KMS-11 (cell line): ENCODE results near the gene HSP90AA1.
"Not testable (repeated sequence)": the region's sequence is repeated elsewhere in the genome, so short reads cannot be mapped to it uniquely, and the experiment has no call there.

Source experiments
- H2AFZ ChIP-seq: fragments of 200-600 bp; sonication (generic); 2 replicates; pipeline ENCODE4 v1.6.1; 2016; ENCODE audit warnings: antibody characterized with exemption, mixed run types, low read depth
- H3K27ac ChIP-seq: fragments of 200-600 bp; sonication (generic); 2 replicates; pipeline ENCODE4 v1.6.1; 2016; ENCODE audit warnings: mild to moderate bottlenecking, mixed run types
- H3K27me3 ChIP-seq: fragments of 200-600 bp; sonication (generic); 2 replicates; pipeline ENCODE4 v1.6.1; 2017; ENCODE audit warnings: mild to moderate bottlenecking, low read depth, mixed run types, moderate library complexity; ENCODE audit not compliant: insufficient read depth
- H3K36me3 ChIP-seq: fragments of 200-600 bp; sonication (generic); 2 replicates; pipeline ENCODE4 v1.6.1; 2017; ENCODE audit warnings: mild to moderate bottlenecking, mixed run types; ENCODE audit not compliant: insufficient read depth
- H3K4me1 ChIP-seq: fragments of 200-600 bp; sonication (generic); 2 replicates; pipeline ENCODE4 v1.6.1; 2016; ENCODE audit warnings: mild to moderate bottlenecking, low read depth, mixed run types; ENCODE audit not compliant: poor library complexity, severe bottlenecking
- H3K4me2 ChIP-seq: fragments of 200-600 bp; sonication (generic); 2 replicates; pipeline ENCODE4 v1.7.0; 2016; ENCODE audit warnings: mild to moderate bottlenecking, mixed run types
- H3K4me3 ChIP-seq: fragments of 200-600 bp; sonication (generic); IDR thresholded peaks from 2 replicates; pipeline ENCODE4 v1.6.1; 2017; ENCODE audit warnings: low read depth, low read length, mixed read lengths; ENCODE audit not compliant: insufficient read depth
- H3K79me2 ChIP-seq: fragments of 200-600 bp; sonication (generic); 2 replicates; pipeline ENCODE4 v1.6.1; 2016; ENCODE audit warnings: low read depth, mixed run types; ENCODE audit not compliant: insufficient read depth
- H3K9ac ChIP-seq: fragments of 200-600 bp; sonication (generic); 2 replicates; pipeline ENCODE4 v1.6.1; 2016; ENCODE audit warnings: mild to moderate bottlenecking, mixed run types
- H4K20me1 ChIP-seq: fragments of 200-600 bp; sonication (generic); 2 replicates; pipeline ENCODE4 v1.6.1; 2016; ENCODE audit warnings: mild to moderate bottlenecking, mixed run types; ENCODE audit not compliant: insufficient read depth
- CTCF ChIP-seq: fragments of 200-600 bp; sonication (generic); conservative IDR thresholded peaks from 2 replicates; pipeline ENCODE4 v1.6.1; 2017; ENCODE audit warnings: low read depth, mild to moderate bottlenecking, antibody characterized with exemption, low read length, moderate library complexity, mixed read lengths

HSP90AA1 gene

GRCh38 chr14:102086709-102086971, 204 bp downstream of the HSP90AA1 start:
- Histone ChIP-seq H3K4me3 (peak overlapping the region; percentile 24), H2AFZ (no peak overlapping the region), H3K4me1 (peaks cover 36% of the 10 kb centered on the region), H3K27me3 (no peaks in the 10 kb centered on the region), H3K4me2 (no peak overlapping the region), H3K36me3 (peaks cover 39% of the 10 kb centered on the region; the same call in 1 of the 2 replicates), H4K20me1 (peaks cover 37% of the 10 kb centered on the region), H3K27ac (peak overlapping the region; percentile 82), H3K9ac (peak overlapping the region; percentile 93), H3K79me2 (peaks cover 40% of the 10 kb centered on the region)
- no peak for TF ChIP-seq CTCF

- Histone ChIP-seq H3K36me3 (peaks cover 41% of the 10 kb centered on the region; the same call in 1 of the 2 replicates), H3K27me3 (no peaks in the 10 kb centered on the region), H3K9ac (peak overlapping the region; percentile 93), H3K27ac (peak overlapping the region; percentile 82), H3K79me2 (peaks cover 40% of the 10 kb centered on the region), H3K4me3 (peak overlapping the region; percentile 52), H3K4me1 (peaks cover 36% of the 10 kb centered on the region), H2AFZ (0 out of 2 replicates have a peak overlapping the region, but pooled peaks have one; percentile 22), H3K4me2 (peak overlapping the region; percentile 86), H4K20me1 (peaks cover 42% of the 10 kb centered on the region)
- no peak for TF ChIP-seq CTCF
These were observed 716 bp downstream of the HSP90AA1 start for GRCh38 chr14:102085948-102086708.

GRCh38 chr14:102085488-102085887, 1.4 kb downstream of the HSP90AA1 start:
- no peak for TF ChIP-seq CTCF
- peaks cover 36% of the 10 kb centered on the region for H3K4me1 ChIP-seq
- peak overlapping the region; percentile 82; the same call in 1 of the 2 replicates for H3K27ac ChIP-seq
- H3K4me2 ChIP-seq: peak overlapping the region; percentile 86
- peak overlapping the region; percentile 93; the same call in 1 of the 2 replicates for H3K9ac ChIP-seq
- peak overlapping the region; percentile 52 for H3K4me3 ChIP-seq
- H2AFZ ChIP-seq: no peak overlapping the region
- peaks cover 40% of the 10 kb centered on the region for H3K79me2 ChIP-seq
- peaks cover 45% of the 10 kb centered on the region; the same call in 1 of the 2 replicates for H3K36me3 ChIP-seq
- H3K27me3 ChIP-seq: no peaks in the 10 kb centered on the region
- H4K20me1 ChIP-seq: peaks cover 47% of the 10 kb centered on the region

- Histone ChIP-seq H3K79me2 (peaks cover 40% of the 10 kb centered on the region), H2AFZ (no peak overlapping the region), H3K4me3 (peak overlapping the region; percentile 52), H3K9ac (no peak overlapping the region), H3K27me3 (no peaks in the 10 kb centered on the region), H3K36me3 (peaks cover 45% of the 10 kb centered on the region; the same call in 1 of the 2 replicates), H3K4me1 (peaks cover 36% of the 10 kb centered on the region), H3K27ac (no peak overlapping the region; the same call in 1 of the 2 replicates), H3K4me2 (peak overlapping the region; percentile 86), H4K20me1 (peaks cover 47% of the 10 kb centered on the region)
- TF ChIP-seq CTCF: no peak
These were observed 1.9 kb downstream of the HSP90AA1 start for GRCh38 chr14:102084931-102085330.

GRCh38 chr14:102084522-102084921, 2.3 kb downstream of the HSP90AA1 start:
- not testable (repeated sequence) for H3K9ac ChIP-seq, H2AFZ ChIP-seq, H3K27ac ChIP-seq, H3K4me3 ChIP-seq, H3K27me3 ChIP-seq
- peaks cover 36% of the 10 kb centered on the region for H3K4me1 ChIP-seq
- peak overlapping the region; percentile 86 for H3K4me2 ChIP-seq
- H3K79me2 ChIP-seq: peaks cover 40% of the 10 kb centered on the region
- H3K36me3 ChIP-seq: peaks cover 45% of the 10 kb centered on the region; the same call in 1 of the 2 replicates
- peaks cover 47% of the 10 kb centered on the region for H4K20me1 ChIP-seq
